GM18499 (cell line): Measurements from ENCODE around the gene ITPK1.

Experiments
- ATAC-seq: cut with Tn5 transposase; IDR thresholded peaks from one replicate; pipeline ENCODE4 v1.9.1; 2021; ENCODE audit warnings: moderate number of reproducible peaks; ENCODE audit not compliant: insufficient read depth, unreplicated experiment

ITPK1 gene

DNA sequence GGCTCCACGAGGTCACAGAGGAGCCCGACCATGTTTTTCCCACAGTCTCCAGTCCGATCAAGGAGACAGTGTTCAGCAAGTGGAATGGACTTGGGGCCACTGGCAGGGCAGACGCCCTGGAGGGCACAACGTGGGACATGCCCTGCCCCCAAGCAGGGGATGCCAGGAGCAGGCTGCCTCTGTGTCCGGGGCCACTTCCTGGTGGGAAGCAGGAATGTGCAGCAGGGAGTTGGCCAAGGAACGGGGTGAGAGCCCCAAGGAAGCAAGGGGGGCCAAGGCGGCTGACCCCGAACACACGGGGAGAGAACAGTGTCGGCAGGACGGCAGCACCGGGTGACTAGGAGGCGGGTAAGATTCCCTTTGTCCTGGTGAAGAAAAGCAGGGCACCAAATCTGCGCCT is 100.2 kb downstream of the ITPK1 start:
- no peak for ATAC-seq

DNA sequence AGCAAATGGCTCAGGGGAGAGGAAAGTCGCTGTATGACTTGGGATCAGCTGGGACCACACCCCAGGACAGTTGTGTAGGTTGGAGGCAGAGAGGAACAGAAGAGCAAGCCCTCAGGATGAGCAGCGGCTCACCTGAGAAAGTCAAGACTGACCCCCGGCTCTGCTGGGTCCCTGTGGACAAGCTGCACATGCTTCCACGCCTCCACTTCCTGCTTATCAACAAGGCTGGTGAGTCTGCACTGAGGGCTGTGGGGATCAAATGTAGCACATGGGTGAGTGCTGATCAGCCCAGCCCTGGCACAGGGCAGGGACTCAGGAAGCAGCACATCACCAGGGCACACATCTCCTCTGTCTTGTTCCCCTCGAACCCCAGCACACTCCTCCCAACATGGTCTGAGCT is 100.7 kb downstream of the ITPK1 start:
- no peak for ATAC-seq

DNA sequence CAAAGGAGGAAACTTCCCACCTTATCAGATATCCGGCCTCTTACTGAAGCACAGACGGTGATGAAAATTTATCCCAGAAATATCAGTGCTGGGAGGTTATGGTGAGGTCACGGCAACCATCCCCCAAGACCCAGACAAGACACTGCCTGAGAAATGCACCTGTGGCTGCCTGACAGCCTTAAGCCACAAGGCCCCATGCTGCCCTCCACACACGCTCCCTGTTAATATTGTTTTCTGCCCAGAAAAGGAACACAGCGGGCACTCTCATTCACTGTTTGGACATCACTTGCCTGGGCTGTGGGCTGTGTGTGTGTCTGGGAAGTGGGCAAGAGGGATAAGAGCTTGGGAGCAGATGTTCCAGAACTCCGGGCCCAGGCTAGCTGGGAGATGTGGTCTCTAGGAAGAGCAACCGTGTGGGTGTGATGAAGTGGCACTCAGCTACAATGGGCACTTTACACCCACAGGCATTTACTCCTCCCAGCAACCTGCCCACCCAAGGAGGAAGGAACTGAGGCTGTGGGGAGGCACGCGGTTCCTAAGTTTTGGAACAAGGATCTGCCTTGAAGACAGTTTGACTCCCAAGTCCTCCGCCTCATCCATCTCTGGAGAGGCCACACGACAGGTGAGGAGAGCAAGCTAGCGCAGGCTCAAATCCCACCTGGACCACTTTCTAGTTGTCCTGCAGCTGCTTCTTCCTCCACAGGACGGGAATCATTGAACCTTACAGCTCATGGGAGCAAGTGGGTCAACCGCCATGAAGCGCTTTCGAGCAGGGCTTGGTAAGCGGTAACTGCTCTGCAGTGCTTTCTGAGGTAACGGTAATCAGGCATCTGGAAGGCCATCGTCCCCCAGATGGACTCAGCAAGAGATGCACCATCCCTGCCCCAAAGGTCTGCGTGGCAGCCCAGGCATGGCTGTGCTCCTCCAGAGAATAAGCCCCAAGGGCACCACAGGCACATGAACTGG is 101.4 kb downstream of the ITPK1 start:
- ATAC-seq = no peak

DNA sequence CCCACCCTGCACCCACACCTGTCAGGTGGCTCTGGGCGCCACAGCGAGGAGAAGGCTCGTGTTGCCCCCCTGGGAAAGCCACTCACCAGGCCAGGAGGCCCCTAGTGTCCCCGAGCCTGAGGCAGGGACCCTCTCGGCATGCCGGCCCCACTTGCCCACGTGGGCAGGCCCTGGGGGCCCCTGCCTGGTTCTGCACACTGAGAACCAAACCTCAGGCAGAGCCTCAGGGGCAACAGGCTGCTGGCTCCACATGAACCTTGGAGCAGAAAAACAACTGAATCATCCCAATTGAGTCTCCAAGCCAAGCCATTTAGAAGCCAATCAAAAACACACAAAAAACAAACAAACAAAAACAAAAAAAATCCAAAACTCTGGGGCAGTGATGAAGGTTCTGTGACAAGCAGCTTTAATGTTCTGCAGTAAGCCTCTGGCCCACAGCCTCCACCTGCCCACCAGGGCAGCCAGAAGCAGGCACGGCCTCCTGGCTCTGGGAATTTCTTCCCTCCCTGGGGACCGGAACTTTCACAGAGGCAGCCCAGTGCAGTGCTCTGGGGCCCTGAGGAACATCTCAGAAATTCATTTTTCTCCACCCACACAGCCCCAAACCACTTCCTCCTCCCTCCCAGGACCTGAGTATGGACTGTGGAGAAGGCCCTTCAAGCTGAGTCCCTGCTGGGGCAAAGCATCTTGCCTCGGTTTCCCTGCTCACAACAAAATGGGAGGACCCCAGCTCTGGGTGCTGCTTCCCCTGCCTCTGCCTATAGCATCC is 102.6 kb downstream of the ITPK1 start:
- ATAC-seq = no peak

DNA sequence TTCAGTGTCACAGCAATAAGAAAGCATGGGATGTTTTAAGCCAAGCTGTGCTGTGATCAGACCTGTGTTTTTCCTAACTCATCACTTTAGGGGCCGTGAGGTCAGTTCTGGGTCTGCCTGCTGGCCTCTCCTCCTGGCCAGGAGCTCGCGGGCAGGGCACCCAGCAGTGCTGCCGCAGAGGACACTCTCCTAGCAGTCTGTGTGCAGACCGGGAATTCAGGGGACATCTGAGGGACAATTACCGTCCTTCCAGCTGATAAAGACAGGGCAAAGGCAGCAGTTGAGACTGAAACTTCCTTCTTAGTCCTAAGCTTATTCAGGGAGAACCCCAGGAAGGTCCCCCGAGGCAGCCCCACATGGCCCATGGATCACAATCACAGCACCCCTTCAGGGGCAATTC is 103.2 kb downstream of the ITPK1 start:
- no peak for ATAC-seq

DNA sequence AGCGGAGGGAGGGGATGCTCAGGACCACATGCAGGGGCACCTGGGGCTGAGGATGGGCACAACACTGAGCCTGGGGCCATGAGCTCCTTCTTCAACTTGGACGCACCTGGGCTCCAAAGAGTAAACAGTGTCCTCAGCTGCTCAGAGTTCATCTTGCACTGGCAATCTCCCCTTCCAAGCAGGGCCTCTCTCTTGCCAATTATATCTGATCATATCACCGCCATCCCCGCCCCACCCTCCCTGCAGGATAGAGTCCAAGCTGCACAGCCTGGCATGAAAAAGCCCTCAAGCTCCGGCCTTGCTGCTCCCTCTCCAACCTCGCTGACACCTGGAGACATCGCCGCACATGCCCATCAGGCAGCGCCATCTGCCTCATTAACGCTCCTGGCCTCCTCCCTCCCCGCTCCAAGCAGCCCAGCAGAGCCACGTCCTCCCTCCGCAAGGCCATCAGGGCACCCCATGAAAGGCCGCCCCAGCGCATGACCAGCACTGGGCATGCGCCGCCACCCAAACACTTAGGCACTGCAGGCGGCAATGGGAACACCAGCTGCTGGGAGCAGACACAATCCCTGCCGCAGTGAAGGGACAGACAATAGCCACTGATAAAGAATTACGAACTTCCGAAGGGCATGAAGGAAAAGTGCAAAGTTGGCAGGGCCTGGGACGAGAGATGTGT is 103.9 kb downstream of the ITPK1 start:
- ATAC-seq = no peak

DNA sequence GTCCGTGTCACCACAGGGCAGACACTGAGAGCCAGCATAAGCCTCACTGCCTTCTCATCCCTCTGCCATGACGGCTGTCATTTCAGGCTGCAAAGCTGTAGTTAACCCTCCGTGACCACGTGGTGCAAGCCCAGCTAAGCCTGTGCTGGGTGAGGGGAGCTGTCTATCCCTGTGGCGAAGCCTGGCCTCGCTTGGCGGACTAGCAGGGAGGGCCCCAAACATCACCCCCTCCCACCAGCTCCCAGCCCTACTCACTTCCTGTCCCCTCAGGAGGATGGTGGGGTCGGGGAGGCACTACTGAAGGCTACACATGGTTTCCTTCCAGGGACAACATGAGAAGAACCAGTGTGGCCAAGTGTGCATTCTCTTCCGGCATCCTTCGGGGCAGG is 104.6 kb downstream of the ITPK1 start:
- ATAC-seq = no peak

DNA sequence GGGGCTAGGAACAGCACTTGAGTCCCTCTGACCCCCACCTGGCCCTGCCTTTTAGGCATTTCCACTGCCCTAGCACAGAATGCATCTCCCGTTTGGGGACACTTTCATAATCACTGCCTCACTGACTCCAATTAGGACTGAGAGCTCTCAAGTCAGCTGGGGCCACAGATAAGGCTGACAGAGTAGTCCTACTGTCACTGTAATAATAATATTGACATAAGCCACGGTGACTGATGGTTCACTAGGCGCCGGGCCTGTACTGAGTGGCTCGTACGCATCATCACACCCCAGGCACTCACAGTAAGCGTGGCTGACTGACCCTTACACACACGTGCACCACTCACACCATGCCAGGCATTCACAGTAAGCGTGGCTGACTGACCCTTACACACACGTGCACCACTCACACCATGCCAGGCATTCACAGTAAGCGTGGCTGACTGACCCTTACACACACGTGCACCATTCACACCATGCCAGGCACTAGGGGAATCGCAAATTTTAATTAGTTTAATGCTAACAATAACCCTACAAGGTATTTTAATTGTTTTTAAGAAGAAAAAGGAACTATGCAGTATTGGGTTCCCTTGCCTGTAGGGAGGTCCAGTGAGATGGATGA is 105.1 kb downstream of the ITPK1 start:
- no peak for ATAC-seq

DNA sequence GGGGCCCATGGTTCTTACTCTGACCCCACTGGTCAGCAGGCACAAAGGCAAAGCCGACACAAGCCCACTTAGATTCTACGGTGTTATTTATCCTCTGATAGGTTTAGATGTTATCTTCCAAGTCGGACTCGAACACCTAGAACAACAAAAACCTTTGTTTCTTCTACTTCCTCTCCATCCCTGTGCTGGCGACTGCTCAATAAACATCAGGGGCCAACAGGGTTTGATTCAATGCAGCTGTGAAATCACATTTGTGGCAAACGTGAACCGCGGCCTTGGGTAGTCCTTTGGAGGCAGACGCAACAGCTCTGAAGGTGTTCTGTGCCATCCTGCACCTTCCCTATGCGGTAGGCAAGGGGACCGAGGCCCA is 105.6 kb downstream of the ITPK1 start:
- no peak for ATAC-seq

DNA sequence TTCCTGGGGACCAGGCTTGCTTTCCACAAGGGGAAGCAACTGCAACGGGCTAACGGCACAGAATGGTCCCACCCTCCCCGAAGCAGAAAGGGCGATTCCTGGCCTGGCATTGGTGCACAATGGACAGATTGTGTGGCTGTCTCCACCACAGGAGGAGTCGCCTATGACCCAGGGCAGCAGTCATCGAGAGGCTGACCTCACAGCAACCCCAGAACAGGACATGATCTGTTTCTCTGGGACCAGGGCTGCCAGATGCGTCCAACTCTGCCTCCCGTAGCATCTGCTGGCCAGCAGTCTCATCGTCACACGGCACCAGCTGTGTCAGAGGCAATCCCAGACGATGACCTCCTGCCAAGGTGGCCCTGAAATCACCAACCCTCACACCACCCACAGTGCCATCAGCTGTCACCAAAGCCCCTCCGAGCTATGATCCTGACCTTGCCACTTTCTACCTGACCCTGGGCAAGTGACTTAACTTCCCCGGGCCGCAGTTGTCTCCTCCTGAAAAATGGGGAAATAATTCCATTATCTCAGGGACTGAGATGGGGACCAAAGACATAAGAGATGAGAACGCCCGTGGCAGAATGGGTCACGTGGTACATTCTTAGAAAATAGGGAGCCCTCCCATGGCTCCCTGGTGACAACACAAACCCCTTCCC is 106.1 kb downstream of the ITPK1 start:
- no peak for ATAC-seq

DNA sequence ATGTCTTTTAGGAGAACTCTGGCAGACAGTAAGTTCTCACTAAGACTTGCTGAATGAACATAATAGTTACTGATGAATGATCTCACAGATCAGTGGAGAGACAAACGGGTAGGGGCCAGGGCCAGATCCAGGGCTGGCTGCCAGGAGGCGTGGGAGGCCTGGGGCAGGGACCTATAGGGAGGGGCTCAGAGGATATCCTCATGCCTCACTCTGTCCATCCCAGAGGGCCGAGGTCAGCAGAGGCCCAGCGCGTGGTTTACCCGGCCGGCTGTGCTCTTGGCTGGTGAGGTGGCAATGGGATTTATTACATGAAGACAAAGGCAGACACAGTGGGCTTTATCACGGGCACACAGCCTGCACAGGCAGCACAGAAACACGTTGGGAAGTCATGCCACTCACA is 107.3 kb downstream of the ITPK1 start:
- ATAC-seq = no peak

DNA sequence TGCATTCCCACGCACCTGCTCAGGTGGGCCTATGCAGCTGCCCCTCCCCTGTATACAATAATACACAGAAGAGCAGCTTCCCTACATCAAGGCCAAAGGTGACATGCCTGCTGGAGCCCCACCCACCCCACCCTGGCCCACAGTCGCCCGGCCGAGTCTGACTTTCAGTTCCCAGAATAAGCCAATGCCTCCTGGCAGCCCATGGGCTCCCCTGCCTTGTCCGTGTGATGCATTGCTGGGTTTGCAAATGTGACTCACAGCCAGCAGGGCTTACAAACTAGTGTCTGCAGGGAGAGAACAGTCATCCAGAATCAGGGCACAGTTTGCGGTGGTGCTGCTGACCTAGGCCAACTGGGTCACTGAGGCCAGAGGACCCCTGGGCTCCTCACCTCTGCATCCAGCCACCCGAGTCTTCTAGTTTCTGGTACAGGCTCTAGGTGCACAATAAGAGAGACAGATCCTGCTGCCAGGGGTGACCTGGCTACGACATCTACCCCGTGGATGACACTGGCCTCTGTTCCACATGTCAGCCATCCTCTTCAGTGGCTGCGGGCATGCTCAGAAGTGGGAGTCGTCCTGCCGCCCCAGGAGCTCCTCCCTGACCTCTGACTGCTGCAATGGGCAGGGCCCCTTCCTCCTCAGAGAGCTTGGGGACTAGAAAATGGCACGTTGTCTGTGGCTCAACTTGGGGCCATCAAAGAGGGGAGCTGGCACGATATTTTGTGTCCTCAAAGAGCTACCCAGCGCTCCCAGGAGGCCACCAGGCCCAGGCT is 108.3 kb downstream of the ITPK1 start:
- no peak for ATAC-seq

DNA sequence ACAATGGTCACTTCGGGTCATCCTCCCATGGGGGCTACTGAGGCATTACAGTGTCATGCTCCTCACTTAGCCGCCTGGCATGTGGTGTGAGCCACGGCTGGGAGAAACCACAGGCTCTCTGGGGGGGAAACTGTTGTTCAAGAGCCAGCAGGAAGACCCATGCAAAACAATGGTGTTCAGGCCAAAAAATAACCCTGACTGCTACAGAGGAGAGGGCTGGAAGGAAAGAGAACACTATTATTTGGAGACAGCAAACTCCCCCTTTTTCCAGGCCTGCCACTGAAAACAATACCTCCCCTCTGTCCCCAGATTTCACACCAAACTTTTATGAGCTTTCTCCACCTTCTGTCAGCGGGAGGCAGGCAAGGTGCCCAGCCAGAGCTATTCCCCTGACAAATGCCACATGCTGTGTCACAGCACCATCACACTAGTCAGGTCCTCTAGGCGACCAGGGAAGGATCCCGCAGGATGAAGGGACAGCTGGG is 109.1 kb downstream of the ITPK1 start:
- ATAC-seq = no peak

DNA sequence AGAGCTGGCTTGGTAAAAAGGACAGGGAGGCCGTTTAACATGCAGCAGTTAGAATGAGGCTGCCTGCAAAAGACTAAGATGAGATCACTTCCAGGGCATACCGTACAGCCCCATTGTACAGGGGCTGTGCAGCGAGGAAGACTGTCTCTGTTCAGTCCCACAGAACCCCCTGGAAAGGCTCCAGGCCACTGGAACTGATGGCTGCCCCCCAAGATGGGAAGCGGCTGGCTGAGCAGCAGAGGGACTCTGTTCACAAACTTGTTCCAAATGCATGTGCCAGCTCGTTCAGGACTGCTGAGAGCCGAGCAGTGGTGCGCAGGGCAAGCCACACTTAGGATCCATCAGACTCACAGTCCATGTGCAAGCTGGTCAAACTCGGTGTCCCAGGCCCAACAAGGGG is 109.9 kb downstream of the ITPK1 start:
- no peak for ATAC-seq

DNA sequence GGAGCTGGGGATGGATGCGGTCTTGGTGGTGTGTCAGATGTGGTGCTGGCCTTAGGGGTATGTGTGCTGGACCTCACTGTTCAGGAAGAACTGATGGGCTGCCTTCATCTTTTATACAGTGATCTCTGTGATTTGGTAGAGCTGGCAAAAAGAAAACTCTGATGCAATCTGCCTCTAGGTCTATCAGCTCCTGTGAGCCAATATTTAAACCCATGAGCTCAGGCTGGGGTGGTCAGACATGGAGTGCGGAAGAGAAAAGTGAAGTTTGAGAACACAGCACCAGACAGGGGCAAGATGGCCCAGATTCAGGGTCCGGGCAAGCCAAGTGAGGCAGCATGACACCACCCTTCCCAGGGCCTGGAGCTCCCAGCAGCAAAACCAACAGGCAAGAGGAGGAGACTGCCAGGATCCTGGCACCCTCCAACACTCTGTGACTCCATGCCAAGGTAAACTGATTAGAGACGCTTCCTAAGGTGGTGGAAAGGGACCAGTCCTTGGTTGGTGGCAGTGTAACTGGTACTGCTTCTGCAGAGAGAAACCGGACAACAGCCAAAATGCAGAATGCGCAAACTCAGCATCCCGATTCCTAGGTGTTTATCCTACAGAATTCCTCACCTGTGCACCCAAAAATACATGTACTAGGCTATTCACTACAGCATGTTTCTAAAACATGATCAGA is 110.5 kb downstream of the ITPK1 start:
- no peak for ATAC-seq

DNA sequence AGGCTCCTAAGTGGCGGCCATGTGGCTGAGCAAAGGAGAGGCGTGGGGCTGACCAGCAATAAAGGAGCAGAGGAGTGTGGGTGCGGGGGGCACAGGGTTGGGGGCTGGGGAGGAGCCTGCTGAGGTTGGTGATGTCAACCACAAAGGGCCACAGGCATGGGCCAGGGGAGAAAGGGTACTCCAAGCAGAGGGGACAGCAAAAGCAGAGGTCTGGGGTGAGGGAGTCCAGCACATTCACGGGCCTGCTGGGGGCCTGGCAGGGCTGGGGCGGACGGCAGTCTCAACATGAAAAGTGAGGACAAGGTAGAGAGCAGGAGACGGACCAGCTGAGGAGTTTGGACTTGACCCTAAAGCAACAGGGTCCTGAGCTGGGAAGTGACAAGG is 111.0 kb downstream of the ITPK1 start:
- ATAC-seq = no peak

DNA sequence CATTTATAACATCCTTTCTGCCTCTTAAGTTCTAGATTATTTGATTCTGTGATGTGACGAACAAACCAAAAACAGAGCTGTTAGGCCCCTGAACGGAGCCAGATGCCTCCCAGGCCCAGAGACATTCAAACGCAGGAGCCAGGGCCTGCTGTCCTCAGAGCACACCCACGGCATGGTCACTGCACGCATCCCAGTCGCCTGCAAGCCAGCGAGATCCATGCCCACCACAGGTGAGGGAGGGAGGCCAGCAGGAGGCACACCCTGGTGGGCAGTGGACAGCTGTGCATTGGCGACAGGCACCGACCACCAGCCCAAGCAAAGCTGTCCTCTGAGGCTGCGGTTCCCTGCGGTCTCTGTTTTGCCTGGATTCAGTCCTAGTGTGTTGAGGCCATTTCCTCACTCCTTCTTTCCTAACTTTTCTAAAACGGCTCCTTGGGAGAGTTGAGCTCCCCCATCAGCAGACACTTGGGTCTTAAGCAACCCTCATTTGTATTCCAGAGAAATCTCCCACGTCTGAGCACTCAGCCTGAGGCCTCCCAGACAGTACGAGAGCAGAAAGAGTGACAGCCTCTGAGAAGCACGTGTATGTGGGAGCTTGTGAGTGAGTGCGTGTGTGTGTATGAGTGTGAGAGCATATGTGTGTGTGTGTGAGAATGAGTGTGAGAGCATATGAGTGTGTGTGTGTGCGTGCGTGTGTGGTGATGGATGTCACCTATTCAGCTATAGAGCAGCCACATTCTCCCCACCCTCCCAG is 111.6 kb downstream of the ITPK1 start:
- no peak for ATAC-seq

DNA sequence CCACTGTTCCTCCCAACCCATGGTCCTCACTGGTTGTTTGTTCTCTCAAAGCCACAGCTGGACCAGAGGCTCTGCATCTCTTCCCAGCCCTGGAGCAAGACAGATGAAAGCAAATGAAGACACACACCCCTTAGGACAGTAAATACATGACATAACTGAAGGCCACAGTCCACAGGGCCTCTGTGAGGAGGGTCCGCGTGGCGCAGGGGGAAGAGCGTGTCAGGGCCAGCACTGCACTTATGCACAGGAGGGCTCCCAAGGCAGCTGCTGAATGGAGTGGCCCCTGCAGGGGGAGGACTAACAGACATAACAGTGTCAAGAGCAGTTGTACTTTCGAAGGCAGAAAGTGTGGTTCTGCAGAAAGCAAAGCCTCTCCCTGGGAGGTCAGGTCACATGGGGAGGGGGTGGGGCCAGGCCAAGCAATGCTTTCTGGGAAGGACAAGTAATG is 112.8 kb downstream of the ITPK1 start:
- no peak for ATAC-seq
